IMR-90 (cell line): Measurements from ENCODE around the gene HEPHL1. TPM values are rescaled to one million over a fixed set of nuclear protein-coding genes. Genes with fewer than 3 reads are reported as not detected.

Experiments
- ATAC-seq: fragments of 200-7000 bp; cut with Tn5 transposase; 2 replicates; pipeline ENCODE4 v1.9.1; 2020; ENCODE audit warnings: low read depth, mild to moderate bottlenecking, moderate library complexity
- BruUV-seq: library from RNA; stranded (reverse); fragments of 400-500 nt; replicated peaks from 2 replicates; lab custom pipeline; 2021; lab: Mats Ljungman, UMichigan
- CTCF ChIA-PET: fragments of 300-600 bp; formaldehyde crosslinking; extraction: SDS; loops from one replicate; lab custom pipeline; 2021; ENCODE audit warnings: antibody characterized with exemption; lab: Yijun Ruan, JAX
- POLR2A ChIA-PET: fragments of 300-600 bp; sonication (Branson Sonifier 250); formaldehyde crosslinking; loops from one replicate; lab custom pipeline; 2022; ENCODE audit warnings: antibody characterized with exemption; ENCODE audit not compliant: unreplicated experiment; lab: Charles Lee
- DNase-seq: peaks from one replicate; pipeline ENCODE4 v3.0.0; 2013
- H2AFZ ChIP-seq: replicated peaks from 2 replicates; pipeline ENCODE3; 2013; ENCODE audit warnings: low read length, mild to moderate bottlenecking; ENCODE audit not compliant: poor library complexity
- H2AK5ac ChIP-seq: 2 replicates; pipeline ENCODE4 v1.6.1; 2013; ENCODE audit warnings: low read depth, low read length, inconsistent platforms
- H2AK9ac ChIP-seq: replicated peaks from 2 replicates; pipeline ENCODE3; 2013; ENCODE audit warnings: mild to moderate bottlenecking, low read depth, low read length, moderate library complexity; ENCODE audit not compliant: poor library complexity
- H2BK120ac ChIP-seq: 2 replicates; pipeline ENCODE4 v1.6.1; 2013; ENCODE audit warnings: low read depth, low read length, inconsistent platforms
- H2BK15ac ChIP-seq: 3 replicates; pipeline ENCODE4 v1.6.1; 2013; ENCODE audit warnings: low read depth, low read length, inconsistent platforms
- H2BK20ac ChIP-seq: 2 replicates; pipeline ENCODE4 v1.6.1; 2013; ENCODE audit warnings: low read depth, mild to moderate bottlenecking, inconsistent platforms, low read length, moderate library complexity
- H2BK5ac ChIP-seq: 2 replicates; pipeline ENCODE4 v1.6.1; 2013; ENCODE audit warnings: mild to moderate bottlenecking, low read depth, low read length, inconsistent platforms; ENCODE audit not compliant: poor library complexity, severe bottlenecking
- H3K14ac ChIP-seq: replicated peaks from 2 replicates; pipeline ENCODE4 v1.6.1; 2013; ENCODE audit warnings: low read depth, low read length, inconsistent platforms
- H3K18ac ChIP-seq: 2 replicates; pipeline ENCODE4 v1.6.1; 2013; ENCODE audit warnings: low read depth, low read length, control low read depth
- H3K23ac ChIP-seq: 2 replicates; pipeline ENCODE4 v1.6.1; 2013; ENCODE audit warnings: low read depth, low read length, inconsistent platforms
- H3K27ac ChIP-seq: 2 replicates; pipeline ENCODE4 v1.5.1; 2013; ENCODE audit warnings: mild to moderate bottlenecking, control low read depth, low read length; ENCODE audit not compliant: insufficient read depth
- H3K27me3 ChIP-seq: 2 replicates; pipeline ENCODE4 v1.6.1; 2013; ENCODE audit warnings: low read length; ENCODE audit not compliant: control insufficient read depth, insufficient read depth
- H3K36me3 ChIP-seq: 2 replicates; pipeline ENCODE4 v1.6.1; 2013; ENCODE audit warnings: low read length, mixed read lengths; ENCODE audit not compliant: control insufficient read depth, insufficient read depth
- H3K4ac ChIP-seq: 2 replicates; pipeline ENCODE4 v1.6.1; 2013; ENCODE audit warnings: low read depth, low read length, inconsistent platforms
- H3K4me1 ChIP-seq: 2 replicates; pipeline ENCODE4 v1.6.1; 2013; ENCODE audit warnings: low read length, mixed read lengths; ENCODE audit not compliant: control insufficient read depth, insufficient read depth
- H3K4me2 ChIP-seq: 2 replicates; pipeline ENCODE4 v1.6.1; 2013; ENCODE audit warnings: low read depth, mild to moderate bottlenecking, control low read depth, low read length, moderate library complexity
- H3K4me3 ChIP-seq: 2 replicates; pipeline ENCODE4 v1.5.1; 2013; ENCODE audit warnings: low read depth, mild to moderate bottlenecking, control low read depth, low read length, moderate library complexity; ENCODE audit not compliant: insufficient read depth
- H3K56ac ChIP-seq: 2 replicates; pipeline ENCODE4 v1.6.1; 2013; ENCODE audit warnings: low read length, inconsistent platforms; ENCODE audit not compliant: insufficient read depth; ENCODE audit errors: extremely low read depth
- H3K79me1 ChIP-seq, 2 experiments: 2 replicates each; pipeline ENCODE4 v1.6.1; 2013; ENCODE audit warnings: low read length in 2 of 2, inconsistent platforms in 1 of 2, low read depth in 1 of 2
- H3K9ac ChIP-seq: 2 replicates; pipeline ENCODE4 v1.6.1; 2013; ENCODE audit warnings: low read depth, low read length, control low read depth
- H3K9me1 ChIP-seq: 2 replicates; pipeline ENCODE4 v1.6.1; 2013; ENCODE audit warnings: low read length, inconsistent platforms; ENCODE audit not compliant: insufficient read depth
- H3K9me3 ChIP-seq: 2 replicates; pipeline ENCODE4 v1.6.1; 2013; ENCODE audit warnings: low read length; ENCODE audit not compliant: control insufficient read depth, insufficient read depth
- H4K20me1 ChIP-seq: 2 replicates; pipeline ENCODE4 v1.6.1; 2013; ENCODE audit warnings: low read length, inconsistent platforms; ENCODE audit not compliant: insufficient read depth
- H4K5ac ChIP-seq: 2 replicates; pipeline ENCODE4 v1.6.1; 2013; ENCODE audit warnings: mild to moderate bottlenecking, low read depth, low read length, control low read depth
- H4K8ac ChIP-seq, 2 experiments: 2 replicates each; pipeline ENCODE4 v1.6.1; 2013; ENCODE audit warnings: low read depth in 2 of 2, low read length in 2 of 2, control low read depth in 1 of 2, inconsistent platforms in 1 of 2
- H4K91ac ChIP-seq: 2 replicates; pipeline ENCODE4 v1.6.1; 2013; ENCODE audit warnings: low read depth, low read length, inconsistent platforms; ENCODE audit not compliant: insufficient read depth
- CEBPB ChIP-seq: IDR thresholded peaks from 2 replicates; pipeline ENCODE4 v1.6.1; 2012; ENCODE audit warnings: low read depth, low read length, improper control_type of control experiment
- POLR2A ChIP-seq: IDR thresholded peaks from 2 replicates; pipeline ENCODE4 v1.6.1; 2012; ENCODE audit warnings: mild to moderate bottlenecking, low read depth, low read length
- RAD21 ChIP-seq: IDR thresholded peaks from 2 replicates; pipeline ENCODE4 v1.6.1; 2012; ENCODE audit warnings: low read length, improper control_type of control experiment
- WGBS, 2 experiments: methylation state at CpG; one replicate each; pipeline versions ENCODE4 v1.1.5 to v1.1.7; 2013; ENCODE audit warnings: missing lambda C conversion rate in 2 of 2; ENCODE audit not compliant: insufficient read length in 1 of 2; ENCODE audit errors: extremely low coverage in 2 of 2; 5-methylcytosine and 5-hydroxymethylcytosine counted together
- dilution Hi-C: fragments of 300-500 bp; cut with HindIII; formaldehyde crosslinking; loops from one replicate; pipeline ENCODE4 v1.14.3; 2018; ENCODE audit warnings: low sequenced_read_pairs; ENCODE audit not compliant: unreplicated experiment
- in situ Hi-C: fragments of 300-500 bp; cut with MboI; formaldehyde crosslinking; loops from 3 replicates; pipeline ENCODE4 v1.14.3; 2019; ENCODE audit warnings: low sequenced_read_pairs, inconsistent platforms, mixed read lengths
- intact Hi-C: fragments of 100-400 bp; cut with micrococcal nuclease; formaldehyde crosslinking; loops from 2 replicates; pipeline ENCODE4 v1.10.0; 2022
- polyA plus RNA-seq, 3 experiments: library from polyadenylated mRNA; depleted of rRNA; stranded (reverse); fragments of >200 nt; gene quantifications; 2 replicates each; pipeline ENCODE4 v1.2.3, GENCODE V29; 2012; ENCODE audit warnings: low replicate concordance in 1 of 3
- total RNA-seq: library from RNA; depleted of rRNA; stranded (reverse); fragments of >200 nt; gene quantifications from 2 replicates; pipeline ENCODE4 v1.2.3, GENCODE V29; 2012
- TF ChIP-seq, protein P1 (sequence below): conservative IDR thresholded peaks from 2 replicates; pipeline ENCODE4 v1.5.1; 2012; ENCODE audit warnings: mild to moderate bottlenecking, low read depth, low read length, improper control_type of control experiment

Gene HEPHL1
- total and polyA plus RNA-seq, 2 of the 4 experiments (the other 2 are of a cell fraction), result under 0.01 to 0.02 TPM

DNA sequence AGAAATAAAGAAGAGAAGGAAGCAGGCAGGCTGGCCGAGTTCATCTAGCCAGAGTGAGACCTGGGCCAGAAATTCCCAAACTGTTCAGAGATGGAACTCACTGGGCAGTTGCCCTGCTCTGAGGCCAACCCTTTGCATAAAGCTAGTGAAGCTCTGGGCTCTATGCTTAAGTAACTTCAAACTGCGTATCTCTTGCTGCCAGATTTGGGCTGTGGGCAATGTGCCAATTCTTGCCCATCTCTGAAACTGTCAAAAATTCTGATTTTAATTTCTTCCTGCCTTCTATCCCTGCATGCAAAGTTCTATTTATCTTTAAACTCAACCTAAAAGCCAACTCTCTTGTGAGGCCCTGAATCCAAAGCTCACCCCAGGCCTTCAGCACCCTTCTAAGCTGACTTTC is 36.2 kb upstream of the HEPHL1 start:
- H2BK5ac ChIP-seq, result no peak overlapping the region
- H2BK120ac ChIP-seq, result no peak overlapping the region
- H3K27ac ChIP-seq, result no peak overlapping the region
- no peaks in the 10 kb centered on the region for H3K79me1 ChIP-seq
- H2AK9ac ChIP-seq, result no peak overlapping the region
- no peak overlapping the region for H3K4me2 ChIP-seq
- ChIA-PET POLR2A (no interaction called here), CTCF (no interaction called here)
- no peak overlapping the region for H2AFZ ChIP-seq
- H3K9ac ChIP-seq, result no peak overlapping the region
- H3K23ac ChIP-seq, result no peak overlapping the region
- no peak overlapping the region for H3K18ac ChIP-seq
- no peaks in the 10 kb centered on the region for H4K20me1 ChIP-seq
- H3K9me3 ChIP-seq, result no peaks in the 10 kb centered on the region
- H3K36me3 ChIP-seq, result no peaks in the 10 kb centered on the region
- dilution Hi-C loops (no loop called here), in situ Hi-C loops (no loop called here), intact Hi-C loops (no loop called here)
- BruUV-seq, result no TSS peak
- H3K27me3 ChIP-seq, result peaks cover 3% of the 10 kb centered on the region; the same call in 1 of the 2 replicates
- no peak overlapping the region for H3K4me3 ChIP-seq
- no peak overlapping the region for H2AK5ac ChIP-seq
- ATAC-seq, result no peak
- TF ChIP-seq, protein P1, sequence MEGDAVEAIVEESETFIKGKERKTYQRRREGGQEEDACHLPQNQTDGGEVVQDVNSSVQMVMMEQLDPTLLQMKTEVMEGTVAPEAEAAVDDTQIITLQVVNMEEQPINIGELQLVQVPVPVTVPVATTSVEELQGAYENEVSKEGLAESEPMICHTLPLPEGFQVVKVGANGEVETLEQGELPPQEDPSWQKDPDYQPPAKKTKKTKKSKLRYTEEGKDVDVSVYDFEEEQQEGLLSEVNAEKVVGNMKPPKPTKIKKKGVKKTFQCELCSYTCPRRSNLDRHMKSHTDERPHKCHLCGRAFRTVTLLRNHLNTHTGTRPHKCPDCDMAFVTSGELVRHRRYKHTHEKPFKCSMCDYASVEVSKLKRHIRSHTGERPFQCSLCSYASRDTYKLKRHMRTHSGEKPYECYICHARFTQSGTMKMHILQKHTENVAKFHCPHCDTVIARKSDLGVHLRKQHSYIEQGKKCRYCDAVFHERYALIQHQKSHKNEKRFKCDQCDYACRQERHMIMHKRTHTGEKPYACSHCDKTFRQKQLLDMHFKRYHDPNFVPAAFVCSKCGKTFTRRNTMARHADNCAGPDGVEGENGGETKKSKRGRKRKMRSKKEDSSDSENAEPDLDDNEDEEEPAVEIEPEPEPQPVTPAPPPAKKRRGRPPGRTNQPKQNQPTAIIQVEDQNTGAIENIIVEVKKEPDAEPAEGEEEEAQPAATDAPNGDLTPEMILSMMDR, result no peak
- TF ChIP-seq RAD21 (no peak), CEBPB (no peak), POLR2A (no peak)
- no peak overlapping the region for H4K91ac ChIP-seq
- no peak overlapping the region for H4K5ac ChIP-seq
- peaks cover 5% of the 10 kb centered on the region for H3K4me1 ChIP-seq
- no peak overlapping the region for H2BK15ac ChIP-seq
- H4K8ac ChIP-seq, result no peak overlapping the region
- no peak overlapping the region for H2BK20ac ChIP-seq
- 20% methylated on average over 2 of the region's 2 CpGs; no CpG with 5 or more reads in 1 of the 2 experiments for WGBS, 2 experiments
- H3K4ac ChIP-seq, result no peak overlapping the region
- no peak for DNase-seq
- no peak overlapping the region for H3K56ac ChIP-seq
- H3K9me1 ChIP-seq, result no peaks in the 10 kb centered on the region
- H3K14ac ChIP-seq, result no peak overlapping the region
